Astrocyte of the cerebellum (primary cell): ENCODE data around the gene FGF1.

ENCODE experiments used
- DNase-seq: peaks from one replicate; pipeline ENCODE4 v3.0.0-alpha.2; 2011; ENCODE audit warnings: low read depth
- H3K4me3 ChIP-seq: 2 replicates; pipeline ENCODE4 v1.5.1; 2011; ENCODE audit warnings: mild to moderate bottlenecking, low read depth, low read length, moderate library complexity
- in situ Hi-C: cut with HindIII; loops from 2 replicates; pipeline ENCODE4 v1.10.0; 2017; ENCODE audit warnings: low sequenced_read_pairs
- TF ChIP-seq, protein P1 (sequence below): IDR thresholded peaks from 2 replicates; pipeline ENCODE4 v1.5.1; 2012; ENCODE audit warnings: low read length, low read depth, moderate library complexity, mild to moderate bottlenecking; ENCODE audit errors: missing control alignments

The FGF1 gene

GRCh38 chr5:142636093-142636492 is 49.8 kb downstream of the FGF1 start:
- in situ Hi-C loops = no loop called here
- no peak overlapping the region for H3K4me3 ChIP-seq
- no peak for DNase-seq
- TF ChIP-seq, protein P1, sequence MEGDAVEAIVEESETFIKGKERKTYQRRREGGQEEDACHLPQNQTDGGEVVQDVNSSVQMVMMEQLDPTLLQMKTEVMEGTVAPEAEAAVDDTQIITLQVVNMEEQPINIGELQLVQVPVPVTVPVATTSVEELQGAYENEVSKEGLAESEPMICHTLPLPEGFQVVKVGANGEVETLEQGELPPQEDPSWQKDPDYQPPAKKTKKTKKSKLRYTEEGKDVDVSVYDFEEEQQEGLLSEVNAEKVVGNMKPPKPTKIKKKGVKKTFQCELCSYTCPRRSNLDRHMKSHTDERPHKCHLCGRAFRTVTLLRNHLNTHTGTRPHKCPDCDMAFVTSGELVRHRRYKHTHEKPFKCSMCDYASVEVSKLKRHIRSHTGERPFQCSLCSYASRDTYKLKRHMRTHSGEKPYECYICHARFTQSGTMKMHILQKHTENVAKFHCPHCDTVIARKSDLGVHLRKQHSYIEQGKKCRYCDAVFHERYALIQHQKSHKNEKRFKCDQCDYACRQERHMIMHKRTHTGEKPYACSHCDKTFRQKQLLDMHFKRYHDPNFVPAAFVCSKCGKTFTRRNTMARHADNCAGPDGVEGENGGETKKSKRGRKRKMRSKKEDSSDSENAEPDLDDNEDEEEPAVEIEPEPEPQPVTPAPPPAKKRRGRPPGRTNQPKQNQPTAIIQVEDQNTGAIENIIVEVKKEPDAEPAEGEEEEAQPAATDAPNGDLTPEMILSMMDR = no peak

DNA sequence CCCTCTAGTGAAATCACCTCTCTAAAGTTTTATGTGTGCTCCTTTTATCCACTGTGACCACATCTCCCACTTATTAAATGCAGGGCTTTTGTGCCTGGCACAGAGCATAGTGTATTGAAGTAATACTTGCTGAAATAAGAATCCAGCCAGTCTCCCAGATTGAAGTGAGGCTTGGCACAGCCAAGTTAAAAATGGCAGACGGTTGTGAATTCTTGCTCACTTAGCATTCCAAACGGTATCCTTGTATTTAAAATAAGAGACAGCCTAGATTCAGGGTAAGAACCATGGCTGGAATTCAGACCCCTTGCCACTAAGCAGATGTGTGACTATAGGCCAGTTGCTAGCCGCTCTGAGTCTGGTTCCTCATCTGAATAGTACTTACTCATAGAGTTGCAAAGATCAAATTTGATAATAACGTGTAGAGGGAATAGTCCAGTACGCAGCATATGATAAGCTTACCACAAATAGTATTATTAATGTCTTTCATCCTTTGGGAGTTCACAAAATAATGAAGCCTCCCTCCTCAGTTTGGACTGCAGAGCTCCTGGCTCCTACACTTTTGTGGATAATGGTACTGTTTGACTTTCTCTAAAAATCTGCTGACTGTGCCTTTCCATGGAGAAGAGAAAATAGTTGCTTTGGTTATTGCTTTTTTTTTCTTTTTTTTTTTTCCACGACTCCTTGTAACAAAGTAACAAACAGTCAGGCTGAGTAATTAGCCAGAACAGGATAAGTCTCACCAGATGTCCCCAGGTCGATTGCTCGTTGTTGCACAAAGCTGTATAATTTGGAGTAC is 51.5 kb downstream of the FGF1 start:
- TF ChIP-seq, protein P1 = no peak
- DNase-seq = no peak
- no peak overlapping the region for H3K4me3 ChIP-seq
- in situ Hi-C loops = no loop called here

- in situ Hi-C loops = no loop called here
- no peak overlapping the region for H3K4me3 ChIP-seq
- no peak for DNase-seq
- TF ChIP-seq, protein P1 = no peak
Observed at GRCh38 chr5:142630927-142631539, 54.9 kb downstream of the FGF1 start.

DNA sequence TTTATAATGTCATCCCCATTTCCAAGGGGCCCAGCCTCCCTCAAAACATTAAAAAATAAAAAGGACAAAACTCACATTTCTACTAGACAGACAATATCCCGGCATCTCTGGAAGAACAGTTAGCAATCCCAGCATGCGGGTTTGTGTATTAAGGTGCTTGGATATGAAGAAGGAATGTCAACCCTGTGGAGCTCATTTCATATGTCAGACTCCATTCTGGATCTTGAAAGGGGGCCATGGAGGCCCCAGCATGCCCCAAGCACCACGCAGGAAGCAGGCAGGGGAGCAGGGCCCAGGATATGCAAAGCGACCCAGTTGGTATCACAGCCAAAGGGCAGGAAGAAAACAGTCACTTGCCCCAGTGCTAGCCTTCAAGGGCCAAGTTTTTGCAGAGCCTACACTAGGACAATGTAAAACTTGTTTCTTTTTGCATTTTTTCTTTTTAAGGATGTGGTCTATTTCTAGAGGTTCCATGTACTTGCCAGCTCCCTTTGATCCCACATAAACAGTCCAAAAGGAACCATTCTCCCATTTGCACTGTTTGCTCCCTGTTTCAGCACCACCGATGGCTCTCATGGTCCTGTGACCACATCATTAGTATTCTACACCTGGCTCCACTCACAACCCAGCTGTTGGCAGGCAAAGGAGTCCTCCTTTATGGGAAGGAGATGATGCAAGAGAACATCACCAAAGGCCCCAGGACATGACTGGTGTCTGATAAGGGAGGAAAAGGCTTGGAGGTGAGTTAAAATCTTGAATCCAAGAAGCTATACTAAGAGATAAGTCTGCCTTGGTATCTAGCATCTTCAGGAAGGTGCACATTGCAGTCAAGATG is 58.3 kb downstream of the FGF1 start:
- in situ Hi-C loops = no loop called here
- H3K4me3 ChIP-seq = no peak overlapping the region
- DNase-seq = no peak
- TF ChIP-seq, protein P1 = no peak

- no peak overlapping the region for H3K4me3 ChIP-seq
Observed at GRCh38 chr5:142626786-142627185, 59.1 kb downstream of the FGF1 start.

DNA sequence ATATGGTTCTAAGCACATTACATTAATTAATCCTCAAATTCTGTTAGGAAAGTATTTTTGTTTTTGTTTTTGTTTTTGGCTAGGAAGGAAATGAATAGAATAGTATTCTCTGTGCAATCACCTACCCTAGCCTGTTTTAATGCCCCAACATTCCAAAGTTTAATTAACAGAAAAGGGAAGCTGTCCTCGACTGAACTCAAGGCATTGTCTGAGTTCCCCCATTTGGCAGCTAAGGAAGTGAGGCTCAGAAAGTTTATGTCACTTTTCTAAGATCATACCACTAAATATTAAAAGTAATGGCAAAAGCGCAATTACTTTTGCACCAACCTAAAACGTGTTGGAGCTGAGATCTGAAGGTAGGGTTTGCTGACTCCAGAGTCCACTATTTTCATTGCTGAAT is 59.8 kb downstream of the FGF1 start:
- in situ Hi-C loops = no loop called here
- no peak overlapping the region for H3K4me3 ChIP-seq
- no peak for DNase-seq
- TF ChIP-seq, protein P1 = no peak

More at GRCh38 chr5:142626786-142627185, 59.1 kb downstream of the FGF1 start:
- DNase-seq = no peak
- TF ChIP-seq, protein P1 = no peak
- in situ Hi-C loops = no loop called here
